ENCODE measurements around the gene DLG1. TPM values are rescaled to one million over a fixed set of nuclear protein-coding genes. Genes with fewer than 3 reads are reported as not detected.
"Not testable (repeated sequence)": the region's sequence is repeated elsewhere in the genome, so short reads cannot be mapped to it uniquely, and the experiment has no call there.

Gene DLG1
- total and polyA plus RNA-seq, 9 of the 15 experiments (the other 6 are each of a cell fraction or from before 2014, with no cell fraction given), result 9.4 to 63.5 (median 43.6) TPM

DNA sequence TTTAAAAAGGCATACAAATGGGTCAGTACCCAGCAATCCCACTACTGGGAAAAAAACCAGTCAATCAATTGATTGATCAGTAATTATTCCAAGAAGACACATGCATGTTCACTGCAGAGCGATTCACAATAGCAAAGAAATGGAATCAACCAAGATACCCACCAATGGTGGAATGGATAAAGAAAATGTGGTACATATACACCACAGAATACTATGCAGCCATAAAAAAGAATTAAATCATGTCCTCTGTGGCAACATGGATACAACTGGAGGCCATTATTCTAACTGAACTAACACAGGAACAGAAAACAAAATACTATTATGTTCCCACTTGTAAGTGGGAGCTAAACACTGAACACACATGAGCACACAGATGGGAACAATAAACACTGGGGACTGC lies 103.1 kb downstream of the DLG1 start:
- Histone ChIP-seq H3K9me3 (replicated peaks; ENCODE audit: control insufficient read depth, insufficient read depth, low read depth, low read length) (no peaks in the 10 kb centered on the region; the same call in 1 of the 2 replicates), H3K9me1 (ENCODE audit: control insufficient read depth, insufficient read depth, low read length) (no peaks in the 10 kb centered on the region)

DNA sequence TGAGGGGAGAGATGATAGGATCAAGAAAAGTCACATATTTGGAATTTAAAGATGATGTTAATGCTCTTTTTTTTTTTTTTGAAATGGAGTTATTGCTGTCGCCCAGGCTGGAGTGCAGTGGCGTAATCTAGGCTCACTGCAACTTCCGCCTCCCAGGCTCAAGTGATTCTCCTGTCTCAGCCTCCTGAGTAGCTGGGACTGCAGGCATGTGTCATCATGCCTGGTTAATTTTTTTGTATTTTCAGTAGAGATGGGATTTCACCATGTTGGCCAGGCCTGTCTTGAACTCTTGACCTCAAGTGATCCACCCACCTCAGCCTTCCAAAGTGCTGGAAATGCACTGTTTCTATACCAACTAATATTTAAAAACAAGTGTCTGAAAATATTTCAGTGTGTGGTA lies 104.7 kb downstream of the DLG1 start:
- H3K9me1 ChIP-seq (ENCODE audit: control insufficient read depth, insufficient read depth, low read length); H2AFZ ChIP-seq (ENCODE audit: low read depth, low read length); H3K4me1 ChIP-seq (replicated peaks in 1 of 2; ENCODE audit: control insufficient read depth in 2 of 2, insufficient read depth in 2 of 2, low read length in 2 of 2); H3K4me3 ChIP-seq; H3K9ac ChIP-seq (ENCODE audit: insufficient read depth in 1 of 2, low read depth in 2 of 2, low read length in 2 of 2); ATAC-seq; POLR2A ChIA-PET; H3K27me3 ChIP-seq (ENCODE audit: control insufficient read depth in 2 of 2, insufficient read depth in 2 of 2, low read length in 2 of 2); CTCF ChIA-PET (ENCODE audit: low intra/inter-chr PET ratio); intact Hi-C loops (cut with micrococcal nuclease); H3K27ac ChIP-seq (ENCODE audit: extremely low read depth, low read depth, low read length); DNase-seq (ENCODE audit: extremely low read depth in 1 of 4, low spot score in 3 of 4); FAIRE-seq; H3K9me3 ChIP-seq (replicated peaks; ENCODE audit: control insufficient read depth, insufficient read depth, low read depth, low read length); in situ Hi-C loops (cut with MboI); H3K4me2 ChIP-seq (ENCODE audit: insufficient read depth, low read length); H4K20me1 ChIP-seq (replicated peaks; ENCODE audit: control insufficient read depth, insufficient read depth, low read length); TF ChIP-seq CEBPG (CRISPR knock-in tag; IDR thresholded peaks at IDR 0.05): not testable (repeated sequence)
- 0 out of 4 replicates have a peak, but pooled peaks of 1 of the 2 experiments have one; percentile 28 for TF ChIP-seq CEBPG (tag; conservative IDR thresholded peaks at IDR 0.05 in 1 of 2, IDR thresholded peaks at IDR 0.05 in 1 of 2)
- peaks cover 13% of the 10 kb centered on the region for H3K36me3 ChIP-seq (ENCODE audit: control insufficient read depth, insufficient read depth, low read length)
- WGBS (ENCODE audit: insufficient coverage, low coverage, missing lambda C conversion rate), result no CpG with 5 or more reads among the region's 3 CpGs
- peaks cover 65% of the 10 kb centered on the region for H3K79me2 ChIP-seq (ENCODE audit: control insufficient read depth, insufficient read depth, low read length)
- BruUV-seq (replicated peaks), result TSS peak; percentile 24

More for the DNA sequence above, 103.1 kb downstream of the DLG1 start:
- no peak overlapping the region for H3K27ac ChIP-seq (ENCODE audit: extremely low read depth, low read depth, low read length)
- no TSS peak for BruUV-seq (replicated peaks)
- peaks cover 13% of the 10 kb centered on the region for H3K36me3 ChIP-seq (ENCODE audit: control insufficient read depth, insufficient read depth, low read length)
- FAIRE-seq, result no peak
- no peak overlapping the region for H3K4me3 ChIP-seq
- no peak for ATAC-seq
- H3K4me1 ChIP-seq (replicated peaks in 1 of 2; ENCODE audit: control insufficient read depth in 2 of 2, insufficient read depth in 2 of 2, low read length in 2 of 2), result no peaks in the 10 kb centered on the region
- H3K79me2 ChIP-seq (ENCODE audit: control insufficient read depth, insufficient read depth, low read length), result peaks cover 66% of the 10 kb centered on the region
- intact Hi-C loops (cut with micrococcal nuclease), result no loop called here
- WGBS (ENCODE audit: insufficient coverage, low coverage, missing lambda C conversion rate), result 100% methylated on average over 1 of the region's 1 CpG
- no peaks in the 10 kb centered on the region for H3K27me3 ChIP-seq (ENCODE audit: control insufficient read depth in 2 of 2, insufficient read depth in 2 of 2, low read length in 2 of 2)
- in situ Hi-C loops (cut with MboI), result no loop called here
- peak; percentile 56 for TF ChIP-seq ZNF146 (CRISPR knock-in tag; IDR thresholded peaks at IDR 0.05; ENCODE audit: unreplicated experiment)
- TF ChIP-seq ZNF197 (CRISPR knock-in tag; IDR thresholded peaks at IDR 0.05; ENCODE audit: low read depth), result no peak
- no peak for TF ChIP-seq ARHGAP35 (IDR thresholded peaks at IDR 0.05; ENCODE audit: partially characterized antibody)
- no peaks in the 10 kb centered on the region for H4K20me1 ChIP-seq (replicated peaks; ENCODE audit: control insufficient read depth, insufficient read depth, low read length)
- H2AFZ ChIP-seq (ENCODE audit: low read depth, low read length), result no peak overlapping the region
- POLR2A ChIA-PET, result interaction anchor here (0.5 kb wide), 1 partner anchor 151 kb away, joined by 3 read pairs; no protein-coding TSS in a partner anchor
- no peak for DNase-seq (ENCODE audit: extremely low read depth in 1 of 4, low spot score in 3 of 4)
- CTCF ChIA-PET (ENCODE audit: low intra/inter-chr PET ratio), result no interaction called here
- H3K4me2 ChIP-seq (ENCODE audit: insufficient read depth, low read length), result no peak overlapping the region
- no peak overlapping the region for H3K9ac ChIP-seq (ENCODE audit: insufficient read depth in 1 of 2, low read depth in 2 of 2, low read length in 2 of 2)
